GM12878 (cell line): ENCODE results near the gene BICDL2. TPM values are rescaled to one million over a fixed set of nuclear protein-coding genes. Genes with fewer than 3 reads are reported as not detected.
A peak's percentile ranks its signal among the peaks of the same experiment; 100 is the strongest.

Experiments used
- ATAC-seq: fragments of 200-7000 bp; cut with Tn5 transposase; 3 replicates; pipeline ENCODE4 v1.9.1; 2020; ENCODE audit warnings: mild to moderate bottlenecking, moderate library complexity
- BruUV-seq: library from RNA; stranded (reverse); fragments of 400-500 nt; replicated peaks from 2 replicates; lab custom pipeline; 2021; lab: Mats Ljungman, UMichigan
- CTCF ChIA-PET: fragments of 300-600 bp; sonication (Branson Sonifier 250); formaldehyde crosslinking; extraction: SDS; loops from one replicate; lab custom pipeline; 2021; ENCODE audit warnings: inconsistent platforms; lab: Yijun Ruan, JAX
- POLR2A ChIA-PET: fragments of 350-600 bp; formaldehyde crosslinking; extraction: SDS; loops from one replicate; lab custom pipeline; 2021; ENCODE audit warnings: inconsistent platforms; lab: Charles Lee
- RAD21 ChIA-PET: fragments of 300-600 bp; sonication (Branson Sonifier 250); formaldehyde crosslinking; loops from one replicate; lab custom pipeline; 2023; ENCODE audit warnings: antibody characterized with exemption; ENCODE audit not compliant: unreplicated experiment; lab: Charles Lee
- SMC1A ChIA-PET: fragments of 300-600 bp; sonication (Branson Sonifier 250); formaldehyde crosslinking; loops from one replicate; lab custom pipeline; 2023; ENCODE audit not compliant: unreplicated experiment, uncharacterized antibody; lab: Charles Lee
- DNase-seq: peaks from one replicate; pipeline ENCODE4 v3.0.0-alpha.2; 2011; ENCODE audit warnings: low read depth, low spot score
- FAIRE-seq: peaks from 3 replicates; lab custom pipeline; 2011; peaks lifted over from hg19 to GRCh38; lab: Jason Lieb, UNC
- H2AFZ ChIP-seq: 2 replicates; pipeline ENCODE4 v1.6.0; 2011; ENCODE audit warnings: low read depth, low read length, control low read depth; ENCODE audit not compliant: control insufficient read depth
- H3K27ac ChIP-seq: 2 replicates; pipeline ENCODE4 v1.5.1; 2011; ENCODE audit warnings: control low read depth; ENCODE audit not compliant: control insufficient read depth, insufficient read depth
- H3K27me3 ChIP-seq, 2 experiments: replicated peaks in 1 of 2; 2 replicates each; pipeline versions ENCODE4 v1.6.0 to v1.6.1; 2011; ENCODE audit warnings: low read length in 1 of 2; ENCODE audit not compliant: control insufficient read depth in 2 of 2, insufficient read depth in 2 of 2
- H3K36me3 ChIP-seq, 2 experiments: 2 replicates each; pipeline ENCODE4 v1.5.1; 2011; ENCODE audit warnings: low read length in 1 of 2; ENCODE audit not compliant: control insufficient read depth in 2 of 2, insufficient read depth in 2 of 2
- H3K4me1 ChIP-seq: 2 replicates; pipeline ENCODE4 v1.6.1; 2011; ENCODE audit warnings: mild to moderate bottlenecking, low read length, moderate library complexity, mixed read lengths; ENCODE audit not compliant: control insufficient read depth, insufficient read depth
- H3K4me2 ChIP-seq: 2 replicates; pipeline ENCODE4 v1.6.0; 2011; ENCODE audit warnings: control low read depth; ENCODE audit not compliant: control insufficient read depth, insufficient read depth
- H3K4me3 ChIP-seq: fragments of 200-600 bp; sonication (generic); 2 replicates; pipeline ENCODE4 v1.5.1; 2016
- H3K79me2 ChIP-seq: 2 replicates; pipeline ENCODE4 v1.6.0; 2011; ENCODE audit warnings: low read length; ENCODE audit not compliant: control insufficient read depth, insufficient read depth
- H3K9ac ChIP-seq: 2 replicates; pipeline ENCODE4 v1.8.0; 2011; ENCODE audit warnings: low read length, control low read depth, mixed read lengths; ENCODE audit not compliant: control insufficient read depth, insufficient read depth
- H3K9me3 ChIP-seq: replicated peaks from 3 replicates; pipeline ENCODE4 v1.5.1; 2011; ENCODE audit warnings: mild to moderate bottlenecking, low read length; ENCODE audit not compliant: control insufficient read depth, insufficient read depth
- H4K20me1 ChIP-seq: 2 replicates; pipeline ENCODE4 v1.6.0; 2011; ENCODE audit not compliant: control insufficient read depth, insufficient read depth
- BHLHE40 ChIP-seq, 2 experiments: fragments of 450-650 bp in 1 of 2; IDR thresholded peaks; 2 replicates each; pipeline ENCODE4 v1.6.1; 2011 to 2017; ENCODE audit warnings: low read depth in 2 of 2, borderline replicate concordance in 1 of 2, improper control_type of control experiment in 1 of 2, low read length in 1 of 2, mild to moderate bottlenecking in 1 of 2
- DPF2 ChIP-seq: fragments of 450-650 bp; IDR thresholded peaks from 2 replicates; pipeline ENCODE4 v1.6.1; 2017; ENCODE audit warnings: mild to moderate bottlenecking
- ESRRA ChIP-seq: IDR thresholded peaks from 2 replicates; pipeline ENCODE4 v1.6.1; 2012; ENCODE audit warnings: mild to moderate bottlenecking, low read length, improper control_type of control experiment
- MXI1 ChIP-seq: fragments of 150-350 bp; IDR thresholded peaks from 2 replicates; pipeline ENCODE4 v1.6.1; 2011; ENCODE audit warnings: low read depth, mild to moderate bottlenecking, inconsistent platforms, low read length, improper control_type of control experiment
- NR2C1 ChIP-seq: fragments of 450-650 bp; IDR thresholded peaks from 2 replicates; pipeline ENCODE4 v1.6.1; 2017; ENCODE audit warnings: antibody characterized with exemption, mild to moderate bottlenecking, moderate library complexity
- PRDM15 ChIP-seq: fragments of 450-650 bp; formaldehyde crosslinking; IDR thresholded peaks from 2 replicates; pipeline ENCODE4 v1.4.0; 2020; ENCODE audit warnings: mild to moderate bottlenecking, moderate library complexity
- SMAD1 ChIP-seq: fragments of 450-650 bp; IDR thresholded peaks from 2 replicates; pipeline ENCODE4 v1.6.1; 2018; ENCODE audit warnings: mild to moderate bottlenecking, low read depth; ENCODE audit not compliant: partially characterized antibody
- SMC3 ChIP-seq: IDR thresholded peaks from 2 replicates; pipeline ENCODE4 v1.6.1; 2011; ENCODE audit warnings: low read length, improper control_type of control experiment, borderline replicate concordance
- TCF7 ChIP-seq: IDR thresholded peaks from 2 replicates; pipeline ENCODE4 v1.6.1; 2014; ENCODE audit warnings: antibody characterized with exemption, borderline replicate concordance
- WGBS: methylation state at CpG from one replicate; pipeline ENCODE4 v1.1.6; 2016; ENCODE audit warnings: low lambda C conversion rate; ENCODE audit not compliant: insufficient replicate concordance, insufficient coverage; ENCODE audit errors: missing lambda C conversion rate; 5-methylcytosine and 5-hydroxymethylcytosine counted together
- in situ Hi-C: fragments of 300-500 bp; cut with MboI; formaldehyde crosslinking; loops from 9 replicates; pipeline ENCODE4 v1.14.3; 2018; ENCODE audit warnings: mixed read lengths
- intact Hi-C: fragments of 100-400 bp; cut with micrococcal nuclease; formaldehyde crosslinking; loops from one replicate; pipeline ENCODE4 v1.14.2; 2022; ENCODE audit not compliant: unreplicated experiment
- polyA plus RNA-seq, 11 experiments: library from polyadenylated mRNA; depleted of rRNA in 4 of 11; unstranded in 6 of 11; stranded (reverse) in 5 of 11; fragments of >200 nt; fragmentation: Nextera tagmentation in 4 of 11; fragmentation: Illumina TruSeq in 1 of 11; extraction: Ambion mirVana in 4 of 11; extraction: Trizol in 1 of 11; gene quantifications; 1 replicate in 1 of 11; 2 replicates in 10 of 11; pipeline versions ENCODE4 v1.2.1 to v1.2.3, GENCODE V29; 2011 to 2016; ENCODE audit warnings: inconsistent platforms in 2 of 11, missing spikeins in 2 of 11, low read depth in 1 of 11
- total RNA-seq, 4 experiments: library from RNA; depleted of rRNA in 3 of 4; stranded (reverse); fragments of >200 nt in 3 of 4; fragmentation: Illumina TruSeq in 1 of 4; extraction: Trizol in 1 of 4; gene quantifications; 2 replicates each; pipeline versions ENCODE4 v1.2.1 to v1.2.3, GENCODE V29; 2013 to 2021

BICDL2 gene
- total and polyA plus RNA-seq, 10 of the 15 experiments (the other 5 are each of a cell fraction or from before 2014, with no cell fraction given): not detected

- ChIA-PET SMC1A (interaction anchor here (0.6 to 7.2 kb wide), 5 partner anchors 14 to 125 kb away, joined by 3 to 91 read pairs (median 5); partner anchors contain the start of genes HCFC1R1 and THOC6), POLR2A (interaction anchor here (1.0 to 1.6 kb wide), 3 partner anchors 19 to 23 kb away, joined by 3 to 7 read pairs (median 4); partner anchors contain the start of genes HCFC1R1 and THOC6), CTCF (interaction anchor here (0.6 to 11.3 kb wide), 17 partner anchors 22 to 646 kb away, joined by 3 to 421 read pairs (median 4); partner anchors contain the start of genes CLDN6, HCFC1R1, IL32 and MMP25), RAD21 (interaction anchor here (0.6 to 3.8 kb wide), 8 partner anchors 16 to 1037 kb away, joined by 3 to 94 read pairs (median 5); partner anchors contain the start of genes HCFC1R1, PKMYT1, THOC6 and TNFRSF12A)
- no peaks in the 10 kb centered on the region for H3K79me2 ChIP-seq
- H3K36me3 ChIP-seq: no peaks in the 10 kb centered on the region
- no peak overlapping the region for H3K4me3 ChIP-seq
- peak overlapping the region; percentile 55; the same call in 1 of the 2 replicates for H3K4me2 ChIP-seq
- H3K27me3 ChIP-seq: peaks cover 0 to 7% of the 10 kb centered on the region in 2 experiments; a peak in 3 of 4 replicates
- no peak for FAIRE-seq
- intact Hi-C loops (no loop called here), in situ Hi-C loops (no loop called here)
- H2AFZ ChIP-seq: no peak overlapping the region
- no TSS peak for BruUV-seq
- H4K20me1 ChIP-seq: no peaks in the 10 kb centered on the region
- H3K9ac ChIP-seq: no peak overlapping the region
- no peak overlapping the region for H3K27ac ChIP-seq
- peaks cover 17% of the 10 kb centered on the region for H3K4me1 ChIP-seq
- ATAC-seq: no peak
- WGBS: 2% methylated on average over 12 of the region's 67 CpGs
- H3K9me3 ChIP-seq: no peaks in the 10 kb centered on the region
- DNase-seq: no peak
- no peak for TF ChIP-seq PRDM15 (CRISPR knock-in tag)
- no peak for TF ChIP-seq SMAD1
- no peak for TF ChIP-seq MXI1
- TF ChIP-seq ESRRA: no peak
- no peak for TF ChIP-seq BHLHE40 (IDR thresholded peaks at IDR 0.05; ENCODE audit: borderline replicate concordance in 1 of 2, low read depth in 2 of 2, low read length in 1 of 2)
- TF ChIP-seq DPF2: no peak
- TF ChIP-seq TCF7: no peak
- no peak for TF ChIP-seq NR2C1
- TF ChIP-seq SMC3: no peak
- TF ChIP-seq, all 136 proteins: peak for 0
These were observed 32.4 kb downstream of the BICDL2 start for GRCh38 chr16:3004319-3004718.
